HK-2 (cell line): ENCODE data around the gene ZNF615.
"Not testable (repeated sequence)": the region's sequence is repeated elsewhere in the genome, so short reads cannot be mapped to it uniquely, and the experiment has no call there.

Source experiments
- DNase-seq: peaks from one replicate; pipeline ENCODE4 v3.0.0-alpha.2; 2018; ENCODE audit not compliant: unreplicated experiment

Gene ZNF615

GRCh38 chr19:51980116-51980736 is 27.8 kb downstream of the ZNF615 start:
- no peak for DNase-seq

- DNase-seq = no peak
These were observed 29.1 kb downstream of the ZNF615 start for GRCh38 chr19:51978882-51979281.

GRCh38 chr19:51977346-51977745 is 30.7 kb downstream of the ZNF615 start:
- no peak for DNase-seq

GRCh38 chr19:51976852-51977251 is 31.2 kb downstream of the ZNF615 start:
- no peak for DNase-seq

GRCh38 chr19:51975787-51976186 is 32.2 kb downstream of the ZNF615 start:
- DNase-seq = not testable (repeated sequence)

GRCh38 chr19:51971624-51972023 is 36.4 kb downstream of the ZNF615 start:
- no peak for DNase-seq

GRCh38 chr19:51970718-51971117 is 37.3 kb downstream of the ZNF615 start:
- DNase-seq = no peak

GRCh38 chr19:51965583-51965982 is 42.4 kb downstream of the ZNF615 start:
- no peak for DNase-seq

- not testable (repeated sequence) for DNase-seq
These were observed 47.3 kb downstream of the ZNF615 start for GRCh38 chr19:51960621-51961233.

GRCh38 chr19:51959791-51960190 is 48.2 kb downstream of the ZNF615 start:
- DNase-seq = no peak

- DNase-seq = not testable (repeated sequence)
These were observed 50.2 kb downstream of the ZNF615 start for GRCh38 chr19:51957846-51958245.

GRCh38 chr19:51948975-51949374 is 59.0 kb downstream of the ZNF615 start:
- DNase-seq = no peak

GRCh38 chr19:51946602-51947001 is 61.4 kb downstream of the ZNF615 start:
- no peak for DNase-seq

- no peak for DNase-seq
These were observed 63.0 kb downstream of the ZNF615 start for GRCh38 chr19:51944798-51945552.
